ENCODE measurements around the gene MAP2K5. TPM values are rescaled to one million over a fixed set of nuclear protein-coding genes. Genes with fewer than 3 reads are reported as not detected.

Gene MAP2K5
- total RNA-seq, 1 donor from 2014 or later = 30.7 TPM

DNA sequence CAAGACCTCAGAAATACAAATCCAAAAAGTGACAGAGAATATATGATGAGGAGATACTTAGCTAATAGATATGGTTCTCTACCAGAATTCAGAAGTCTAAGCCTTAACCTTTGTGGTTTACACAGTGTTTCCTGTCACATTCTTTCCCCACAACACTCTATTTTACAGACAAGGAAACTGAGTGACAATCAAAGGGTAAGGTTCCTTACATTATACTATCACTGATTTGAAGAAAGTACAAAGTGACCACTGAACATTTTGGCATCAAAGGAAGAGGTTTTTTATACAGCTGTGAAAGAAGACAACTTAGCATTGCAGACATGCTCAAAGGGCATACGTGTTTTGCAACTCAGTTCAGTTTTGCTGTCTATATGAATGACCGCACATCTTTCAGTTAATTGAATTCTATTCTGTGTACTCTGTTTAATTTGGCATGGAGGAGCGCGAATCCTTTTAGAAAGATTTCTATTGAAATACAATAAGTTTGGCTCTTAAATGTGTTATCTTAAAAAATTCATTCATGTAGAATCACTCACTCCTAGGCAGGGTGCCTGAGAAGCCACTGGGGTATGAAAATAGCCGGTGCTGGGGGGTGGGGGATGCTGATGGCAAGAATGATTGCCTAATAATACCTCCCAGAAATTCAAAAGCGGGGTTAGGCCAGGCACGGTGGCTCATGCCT is 216.3 kb downstream of the MAP2K5 start:
- TF ChIP-seq, protein P1, sequence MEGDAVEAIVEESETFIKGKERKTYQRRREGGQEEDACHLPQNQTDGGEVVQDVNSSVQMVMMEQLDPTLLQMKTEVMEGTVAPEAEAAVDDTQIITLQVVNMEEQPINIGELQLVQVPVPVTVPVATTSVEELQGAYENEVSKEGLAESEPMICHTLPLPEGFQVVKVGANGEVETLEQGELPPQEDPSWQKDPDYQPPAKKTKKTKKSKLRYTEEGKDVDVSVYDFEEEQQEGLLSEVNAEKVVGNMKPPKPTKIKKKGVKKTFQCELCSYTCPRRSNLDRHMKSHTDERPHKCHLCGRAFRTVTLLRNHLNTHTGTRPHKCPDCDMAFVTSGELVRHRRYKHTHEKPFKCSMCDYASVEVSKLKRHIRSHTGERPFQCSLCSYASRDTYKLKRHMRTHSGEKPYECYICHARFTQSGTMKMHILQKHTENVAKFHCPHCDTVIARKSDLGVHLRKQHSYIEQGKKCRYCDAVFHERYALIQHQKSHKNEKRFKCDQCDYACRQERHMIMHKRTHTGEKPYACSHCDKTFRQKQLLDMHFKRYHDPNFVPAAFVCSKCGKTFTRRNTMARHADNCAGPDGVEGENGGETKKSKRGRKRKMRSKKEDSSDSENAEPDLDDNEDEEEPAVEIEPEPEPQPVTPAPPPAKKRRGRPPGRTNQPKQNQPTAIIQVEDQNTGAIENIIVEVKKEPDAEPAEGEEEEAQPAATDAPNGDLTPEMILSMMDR (IDR thresholded peaks at IDR 0.05; ENCODE audit: unreplicated experiment) = no peak
- no peak overlapping the region for H3K4me3 Mint-ChIP-seq (ENCODE audit: low read depth)
- H3K36me3 Mint-ChIP-seq (ENCODE audit: insufficient read depth) = peaks cover 4% of the 10 kb centered on the region
- no peaks in the 10 kb centered on the region for H3K9me3 Mint-ChIP-seq (ENCODE audit: low read depth)
- no peak for DNase-seq (ENCODE audit: low spot score, unreplicated experiment)
- peaks cover 6% of the 10 kb centered on the region for H3K4me1 Mint-ChIP-seq (ENCODE audit: low read depth)
- no peaks in the 10 kb centered on the region for H3K27me3 Mint-ChIP-seq
- H3K27ac Mint-ChIP-seq = no peak overlapping the region

DNA sequence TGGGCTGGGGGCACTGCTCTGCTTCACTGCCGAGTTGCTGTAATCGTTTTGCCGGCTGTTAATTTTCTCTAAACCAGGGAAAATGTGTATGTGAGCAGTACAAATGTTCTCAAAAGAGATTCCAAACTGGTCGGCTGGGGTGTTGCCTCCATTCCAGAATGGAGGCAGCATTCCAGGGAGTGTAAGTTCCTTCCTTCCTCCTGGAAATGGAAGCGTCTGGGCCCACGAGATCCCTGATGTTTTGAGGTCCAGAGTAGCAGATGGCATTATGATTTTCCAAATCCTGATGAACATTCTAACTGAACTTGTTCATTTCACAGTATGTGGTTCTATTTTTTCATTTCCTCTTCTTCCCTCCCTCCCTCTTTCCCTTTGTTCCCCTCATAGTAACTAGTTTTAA is 218.4 kb downstream of the MAP2K5 start:
- DNase-seq (ENCODE audit: low spot score, unreplicated experiment) = no peak
- Mint-ChIP-seq H3K36me3 (ENCODE audit: insufficient read depth) (no peaks in the 10 kb centered on the region), H3K4me3 (ENCODE audit: low read depth) (no peak overlapping the region), H3K27ac (no peak overlapping the region), H3K27me3 (no peaks in the 10 kb centered on the region), H3K9me3 (ENCODE audit: low read depth) (no peaks in the 10 kb centered on the region), H3K4me1 (ENCODE audit: low read depth) (peaks cover 11% of the 10 kb centered on the region)
- TF ChIP-seq, protein P1 (IDR thresholded peaks at IDR 0.05; ENCODE audit: unreplicated experiment) = no peak

DNA sequence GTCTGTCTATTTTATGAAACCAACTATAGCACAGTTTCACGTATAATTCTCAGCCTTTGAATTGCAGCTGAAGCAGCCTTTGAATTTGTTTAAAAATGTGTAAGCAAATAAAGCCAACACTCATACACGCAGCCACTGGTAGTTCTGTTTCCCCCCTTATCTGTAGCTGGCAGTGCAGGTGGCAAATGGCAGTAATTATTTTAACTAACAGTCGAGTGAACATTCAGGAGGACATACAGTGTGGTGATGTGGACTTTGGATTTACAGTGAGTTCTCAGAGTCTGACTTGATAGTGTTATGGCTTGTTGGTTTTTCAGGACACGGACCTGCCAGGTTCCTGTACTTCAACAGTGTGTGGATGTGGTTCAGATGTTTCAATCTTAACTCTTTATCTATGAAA is 218.8 kb downstream of the MAP2K5 start:
- no peaks in the 10 kb centered on the region for H3K9me3 Mint-ChIP-seq (ENCODE audit: low read depth)
- no peak overlapping the region for H3K27ac Mint-ChIP-seq
- TF ChIP-seq, protein P1 (IDR thresholded peaks at IDR 0.05; ENCODE audit: unreplicated experiment) = no peak
- H3K27me3 Mint-ChIP-seq = no peaks in the 10 kb centered on the region
- no peaks in the 10 kb centered on the region for H3K36me3 Mint-ChIP-seq (ENCODE audit: insufficient read depth)
- peaks cover 14% of the 10 kb centered on the region for H3K4me1 Mint-ChIP-seq (ENCODE audit: low read depth)
- H3K4me3 Mint-ChIP-seq (ENCODE audit: low read depth) = no peak overlapping the region
- DNase-seq (ENCODE audit: low spot score, unreplicated experiment) = no peak

- Mint-ChIP-seq H3K9me3 (ENCODE audit: low read depth) (no peaks in the 10 kb centered on the region), H3K4me1 (ENCODE audit: low read depth) (peaks cover 14% of the 10 kb centered on the region), H3K36me3 (ENCODE audit: insufficient read depth) (no peaks in the 10 kb centered on the region), H3K27ac (no peak overlapping the region), H3K4me3 (ENCODE audit: low read depth) (no peak overlapping the region), H3K27me3 (no peaks in the 10 kb centered on the region)
- TF ChIP-seq, protein P1 (IDR thresholded peaks at IDR 0.05; ENCODE audit: unreplicated experiment) = no peak
- no peak for DNase-seq (ENCODE audit: low spot score, unreplicated experiment)
These were observed 220.3 kb downstream of the MAP2K5 start for GRCh38 chr15:67762610-67763368.

- no peak overlapping the region for H3K4me3 Mint-ChIP-seq (ENCODE audit: low read depth)
- H3K27ac Mint-ChIP-seq = no peak overlapping the region
- H3K9me3 Mint-ChIP-seq (ENCODE audit: low read depth) = no peaks in the 10 kb centered on the region
- no peak for DNase-seq (ENCODE audit: low spot score, unreplicated experiment)
- no peaks in the 10 kb centered on the region for H3K27me3 Mint-ChIP-seq
- TF ChIP-seq, protein P1 (IDR thresholded peaks at IDR 0.05; ENCODE audit: unreplicated experiment) = no peak
- H3K4me1 Mint-ChIP-seq (ENCODE audit: low read depth) = peaks cover 16% of the 10 kb centered on the region
- peaks cover 2% of the 10 kb centered on the region for H3K36me3 Mint-ChIP-seq (ENCODE audit: insufficient read depth)
These were observed 223.2 kb downstream of the MAP2K5 start for GRCh38 chr15:67765701-67766100.
